T47D (cell line): ENCODE data around the gene AATF.

Source experiments
- DNase-seq, 2 experiments: peaks; one replicate each; pipeline versions ENCODE4 v3.0.0 to v3.0.0-alpha.2; 2011 to 2012; ENCODE audit warnings: low read depth in 1 of 2, low spot score in 1 of 2
- JUND ChIP-seq: IDR thresholded peaks from 2 replicates; pipeline ENCODE4 v1.6.1; 2012; ENCODE audit warnings: low read depth
- in situ Hi-C: cut with HindIII; loops from 2 replicates; pipeline ENCODE4 v1.10.0; 2016; ENCODE audit warnings: low sequenced_read_pairs, low pct_unique_long_range_greater_than_20kb

AATF gene

GRCh38 chr17:36948717-36949460 lies at the start of gene AATF:
TSS of gene AATF (plus strand) at chr17:36948954. CDS start at chr17:36949126, 172 bp downstream.
- in situ Hi-C loops: no loop called here
- TF ChIP-seq JUND: no peak
- DNase-seq: peak; percentile 99 to 100

GRCh38 chr17:36899250-36900159 lies 49.2 kb upstream of the AATF start:
- in situ Hi-C loops: no loop called here
- TF ChIP-seq JUND: no peak

GRCh38 chr17:36900160-36900512 lies 48.6 kb upstream of the AATF start:
- TF ChIP-seq JUND: no peak
- no peak for DNase-seq
- in situ Hi-C loops: no loop called here

More at GRCh38 chr17:36899250-36900159, 49.2 kb upstream of the AATF start:
- no peak for DNase-seq

GRCh38 chr17:36901506-36901905 lies 47.2 kb upstream of the AATF start:
- in situ Hi-C loops: no loop called here
- no peak for DNase-seq
- TF ChIP-seq JUND: no peak

GRCh38 chr17:36907407-36907806 lies 41.3 kb upstream of the AATF start:
- TF ChIP-seq JUND: no peak
- in situ Hi-C loops: no loop called here
- DNase-seq: no peak

GRCh38 chr17:36910513-36910912 lies 38.2 kb upstream of the AATF start:
- no peak for TF ChIP-seq JUND
- in situ Hi-C loops: no loop called here
- no peak for DNase-seq

GRCh38 chr17:36911001-36911400 lies 37.8 kb upstream of the AATF start:
- in situ Hi-C loops: no loop called here
- no peak for DNase-seq
- no peak for TF ChIP-seq JUND

- TF ChIP-seq JUND: no peak
- no peak for DNase-seq
- in situ Hi-C loops: no loop called here
These were observed 35.6 kb upstream of the AATF start for GRCh38 chr17:36913132-36913531.

- in situ Hi-C loops: no loop called here
- DNase-seq: peak in 1 of 2 experiments; percentile 61
These were observed 30.5 kb upstream of the AATF start for GRCh38 chr17:36918211-36918691.

GRCh38 chr17:36919407-36919968 lies 29.3 kb upstream of the AATF start:
- no peak for TF ChIP-seq JUND
- in situ Hi-C loops: no loop called here

More at GRCh38 chr17:36918211-36918691, 30.5 kb upstream of the AATF start:
- TF ChIP-seq JUND: no peak

GRCh38 chr17:36920032-36921005 lies 28.4 kb upstream of the AATF start:
- TF ChIP-seq JUND: no peak
- DNase-seq: peak in 1 of 2 experiments; percentile 82
- in situ Hi-C loops: no loop called here

More at GRCh38 chr17:36919407-36919968, 29.3 kb upstream of the AATF start:
- no peak for DNase-seq
